ENCODE data around the gene TAB2.
A peak's percentile ranks its signal among the peaks of the same experiment; 100 is the strongest.
"Not testable (repeated sequence)": the region's sequence is repeated elsewhere in the genome, so short reads cannot be mapped to it uniquely, and the experiment has no call there.

Gene TAB2

GRCh38 chr6:149318581-149319286 is 1.2 kb downstream of the TAB2 start:
- Histone ChIP-seq H3K36me3 (ENCODE audit: control insufficient read depth in 1 of 2, insufficient read depth in 2 of 2, low read depth in 1 of 2, low read length in 2 of 2) (no peaks in the 10 kb centered on the region), H3K79me1 (replicated peaks; ENCODE audit: low read length, poor library complexity, severe bottlenecking) (no peaks in the 10 kb centered on the region), H3K27me3 (ENCODE audit: control insufficient read depth in 1 of 2, insufficient read depth in 1 of 2, low read length in 2 of 2) (no peaks in the 10 kb centered on the region), H3K27ac (ENCODE audit: low read length, poor library complexity, severe bottlenecking) (peak overlapping the region; percentile 54), H3K18ac (ENCODE audit: low read depth in 1 of 2, low read length in 2 of 2) (no peak overlapping the region), H3K9me3 (ENCODE audit: control insufficient read depth, low read length) (no peaks in the 10 kb centered on the region), H2BK15ac (ENCODE audit: low read depth, poor library complexity, severe bottlenecking) (no peak overlapping the region), H4K8ac (ENCODE audit: low read length) (no peak overlapping the region), H2BK12ac (ENCODE audit: low read length in 2 of 2) (no peak overlapping the region), H3K14ac (ENCODE audit: low read length in 2 of 2) (no peak overlapping the region), H2AK5ac (ENCODE audit: low read length, severe bottlenecking) (peak overlapping the region; percentile 49), H3K4me3 (ENCODE audit: insufficient read depth in 1 of 2, low read depth in 1 of 2, low read length in 2 of 2) (peak overlapping the region; percentile 95 to 96), H3K4me2 (ENCODE audit: low read length, poor library complexity, severe bottlenecking) (peak overlapping the region; percentile 83), H3K4ac (ENCODE audit: low read depth in 1 of 2, low read length in 2 of 2) (no peak overlapping the region), H2BK5ac (ENCODE audit: low read depth, low read length, poor library complexity, severe bottlenecking) (peak overlapping the region; percentile 35), H3K4me1 (ENCODE audit: control insufficient read depth, insufficient read depth, low read depth, low read length) (peaks cover 3% of the 10 kb centered on the region), H2AFZ (ENCODE audit: low read depth, low read length) (no peak overlapping the region), H3K9ac (ENCODE audit: low read length) (peak overlapping the region; percentile 90), H2BK120ac (ENCODE audit: low read depth, low read length) (no peak overlapping the region), H3K23ac (ENCODE audit: low read length in 2 of 2) (no peak overlapping the region), H4K91ac (ENCODE audit: low read length) (no peak overlapping the region)
- DNase-seq: peak; percentile 32
- 11% methylated on average over 13 of the region's 14 CpGs for whole genome bisulfite sequencing

- Histone ChIP-seq H3K18ac (ENCODE audit: low read depth in 1 of 2, low read length in 2 of 2) (no peak overlapping the region), H2AK5ac (ENCODE audit: low read length, severe bottlenecking) (no peak overlapping the region), H2AFZ (ENCODE audit: low read depth, low read length) (no peak overlapping the region), H3K36me3 (ENCODE audit: control insufficient read depth in 1 of 2, insufficient read depth in 2 of 2, low read depth in 1 of 2, low read length in 2 of 2) (no peaks in the 10 kb centered on the region), H3K9ac (ENCODE audit: low read length) (peak overlapping the region; percentile 90), H3K9me3 (ENCODE audit: control insufficient read depth, low read length) (no peaks in the 10 kb centered on the region), H2BK120ac (ENCODE audit: low read depth, low read length) (no peak overlapping the region), H3K27me3 (ENCODE audit: control insufficient read depth in 1 of 2, insufficient read depth in 1 of 2, low read length in 2 of 2) (no peaks in the 10 kb centered on the region), H3K79me1 (replicated peaks; ENCODE audit: low read length, poor library complexity, severe bottlenecking) (no peaks in the 10 kb centered on the region), H3K4me1 (ENCODE audit: control insufficient read depth, insufficient read depth, low read depth, low read length) (peaks cover 4% of the 10 kb centered on the region), H3K4ac (ENCODE audit: low read depth in 1 of 2, low read length in 2 of 2) (no peak overlapping the region), H3K4me2 (ENCODE audit: low read length, poor library complexity, severe bottlenecking) (peak overlapping the region; percentile 22), H4K91ac (ENCODE audit: low read length) (no peak overlapping the region), H2BK15ac (ENCODE audit: low read depth, poor library complexity, severe bottlenecking) (no peak overlapping the region), H3K14ac (ENCODE audit: low read length in 2 of 2) (no peak overlapping the region), H3K4me3 (ENCODE audit: insufficient read depth in 1 of 2, low read depth in 1 of 2, low read length in 2 of 2) (peak overlapping the region in 1 of 2 experiments; percentile 96), H2BK12ac (ENCODE audit: low read length in 2 of 2) (no peak overlapping the region), H3K27ac (ENCODE audit: low read length, poor library complexity, severe bottlenecking) (no peak overlapping the region), H4K8ac (ENCODE audit: low read length) (no peak overlapping the region), H2BK5ac (ENCODE audit: low read depth, low read length, poor library complexity, severe bottlenecking) (no peak overlapping the region), H3K23ac (ENCODE audit: low read length in 2 of 2) (no peak overlapping the region)
- 17% methylated on average over 1 of the region's 3 CpGs for WGBS
- DNase-seq: no peak
Observed at GRCh38 chr6:149319422-149319821, 1.9 kb downstream of the TAB2 start.

GRCh38 chr6:149320016-149320415 is 2.5 kb downstream of the TAB2 start:
- H3K4me2 ChIP-seq (ENCODE audit: low read length, poor library complexity, severe bottlenecking): not testable (repeated sequence)
- 94% methylated on average over 7 of the region's 10 CpGs for WGBS

GRCh38 chr6:149320796-149321195 is 3.3 kb downstream of the TAB2 start:
- Histone ChIP-seq H3K27me3 (ENCODE audit: control insufficient read depth in 1 of 2, insufficient read depth in 1 of 2, low read length in 2 of 2) (no peaks in the 10 kb centered on the region), H3K4me1 (ENCODE audit: control insufficient read depth, insufficient read depth, low read depth, low read length) (peaks cover 6% of the 10 kb centered on the region), H3K9ac (ENCODE audit: low read length) (peak overlapping the region; percentile 42), H4K8ac (ENCODE audit: low read length) (no peak overlapping the region), H3K23ac (ENCODE audit: low read length in 2 of 2) (no peak overlapping the region), H3K14ac (ENCODE audit: low read length in 2 of 2) (no peak overlapping the region), H3K36me3 (ENCODE audit: control insufficient read depth in 1 of 2, insufficient read depth in 2 of 2, low read depth in 1 of 2, low read length in 2 of 2) (no peaks in the 10 kb centered on the region), H3K79me1 (replicated peaks; ENCODE audit: low read length, poor library complexity, severe bottlenecking) (no peaks in the 10 kb centered on the region), H2BK12ac (ENCODE audit: low read length in 2 of 2) (no peak overlapping the region), H3K4me3 (ENCODE audit: insufficient read depth in 1 of 2, low read depth in 1 of 2, low read length in 2 of 2) (no peak overlapping the region), H2BK5ac (ENCODE audit: low read depth, low read length, poor library complexity, severe bottlenecking) (no peak overlapping the region), H3K4ac (ENCODE audit: low read depth in 1 of 2, low read length in 2 of 2) (no peak overlapping the region), H3K27ac (ENCODE audit: low read length, poor library complexity, severe bottlenecking) (no peak overlapping the region), H3K9me3 (ENCODE audit: control insufficient read depth, low read length) (no peaks in the 10 kb centered on the region), H3K4me2 (ENCODE audit: low read length, poor library complexity, severe bottlenecking) (no peak overlapping the region), H2BK15ac (ENCODE audit: low read depth, poor library complexity, severe bottlenecking) (no peak overlapping the region), H3K18ac (ENCODE audit: low read depth in 1 of 2, low read length in 2 of 2) (no peak overlapping the region), H2AFZ (ENCODE audit: low read depth, low read length) (no peak overlapping the region), H4K91ac (ENCODE audit: low read length) (no peak overlapping the region), H2BK120ac (ENCODE audit: low read depth, low read length) (no peak overlapping the region), H2AK5ac (ENCODE audit: low read length, severe bottlenecking) (no peak overlapping the region)
- DNase-seq: no peak

More at GRCh38 chr6:149320016-149320415, 2.5 kb downstream of the TAB2 start:
- not testable (repeated sequence) for H3K79me1 ChIP-seq (replicated peaks; ENCODE audit: low read length, poor library complexity, severe bottlenecking); H3K14ac ChIP-seq (ENCODE audit: low read length in 2 of 2); DNase-seq; H4K8ac ChIP-seq (ENCODE audit: low read length); H3K36me3 ChIP-seq (ENCODE audit: control insufficient read depth in 1 of 2, insufficient read depth in 2 of 2, low read depth in 1 of 2, low read length in 2 of 2); H2BK15ac ChIP-seq (ENCODE audit: low read depth, poor library complexity, severe bottlenecking); H2AFZ ChIP-seq (ENCODE audit: low read depth, low read length); H2BK12ac ChIP-seq (ENCODE audit: low read length in 2 of 2); H3K27ac ChIP-seq (ENCODE audit: low read length, poor library complexity, severe bottlenecking); H2BK5ac ChIP-seq (ENCODE audit: low read depth, low read length, poor library complexity, severe bottlenecking); H3K4me1 ChIP-seq (ENCODE audit: control insufficient read depth, insufficient read depth, low read depth, low read length); H3K27me3 ChIP-seq (ENCODE audit: control insufficient read depth in 1 of 2, insufficient read depth in 1 of 2, low read length in 2 of 2); H3K9me3 ChIP-seq (ENCODE audit: control insufficient read depth, low read length); H2BK120ac ChIP-seq (ENCODE audit: low read depth, low read length); H3K23ac ChIP-seq (ENCODE audit: low read length in 2 of 2); H3K18ac ChIP-seq (ENCODE audit: low read depth in 1 of 2, low read length in 2 of 2); H4K91ac ChIP-seq (ENCODE audit: low read length); H2AK5ac ChIP-seq (ENCODE audit: low read length, severe bottlenecking)
- Histone ChIP-seq H3K9ac (ENCODE audit: low read length) (peak overlapping the region; percentile 90), H3K4me3 (ENCODE audit: insufficient read depth in 1 of 2, low read depth in 1 of 2, low read length in 2 of 2) (peak overlapping the region in 1 of 2 experiments; percentile 96), H3K4ac (ENCODE audit: low read depth in 1 of 2, low read length in 2 of 2) (peak overlapping the region in 1 of 2 experiments; percentile 28)
